IMR-90 (cell line): ENCODE data around the gene LRP5. TPM values are rescaled to one million over a fixed set of nuclear protein-coding genes. Genes with fewer than 3 reads are reported as not detected.

Source experiments
- ATAC-seq: fragments of 200-7000 bp; cut with Tn5 transposase; 2 replicates; pipeline ENCODE4 v1.9.1; 2020; ENCODE audit warnings: low read depth, mild to moderate bottlenecking, moderate library complexity
- BruUV-seq: library from RNA; stranded (reverse); fragments of 400-500 nt; replicated peaks from 2 replicates; lab custom pipeline; 2021; lab: Mats Ljungman, UMichigan
- CTCF ChIA-PET: fragments of 300-600 bp; formaldehyde crosslinking; extraction: SDS; loops from one replicate; lab custom pipeline; 2021; ENCODE audit warnings: antibody characterized with exemption; lab: Yijun Ruan, JAX
- POLR2A ChIA-PET: fragments of 300-600 bp; sonication (Branson Sonifier 250); formaldehyde crosslinking; loops from one replicate; lab custom pipeline; 2022; ENCODE audit warnings: antibody characterized with exemption; ENCODE audit not compliant: unreplicated experiment; lab: Charles Lee
- DNase-seq: peaks from one replicate; pipeline ENCODE4 v3.0.0; 2013
- H2AFZ ChIP-seq: replicated peaks from 2 replicates; pipeline ENCODE3; 2013; ENCODE audit warnings: low read length, mild to moderate bottlenecking; ENCODE audit not compliant: poor library complexity
- H2AK5ac ChIP-seq: 2 replicates; pipeline ENCODE4 v1.6.1; 2013; ENCODE audit warnings: low read depth, low read length, inconsistent platforms
- H2AK9ac ChIP-seq: replicated peaks from 2 replicates; pipeline ENCODE3; 2013; ENCODE audit warnings: mild to moderate bottlenecking, low read depth, low read length, moderate library complexity; ENCODE audit not compliant: poor library complexity
- H2BK120ac ChIP-seq: 2 replicates; pipeline ENCODE4 v1.6.1; 2013; ENCODE audit warnings: low read depth, low read length, inconsistent platforms
- H2BK15ac ChIP-seq: 3 replicates; pipeline ENCODE4 v1.6.1; 2013; ENCODE audit warnings: low read depth, low read length, inconsistent platforms
- H2BK20ac ChIP-seq: 2 replicates; pipeline ENCODE4 v1.6.1; 2013; ENCODE audit warnings: low read depth, mild to moderate bottlenecking, inconsistent platforms, low read length, moderate library complexity
- H2BK5ac ChIP-seq: 2 replicates; pipeline ENCODE4 v1.6.1; 2013; ENCODE audit warnings: mild to moderate bottlenecking, low read depth, low read length, inconsistent platforms; ENCODE audit not compliant: poor library complexity, severe bottlenecking
- H3K14ac ChIP-seq: replicated peaks from 2 replicates; pipeline ENCODE4 v1.6.1; 2013; ENCODE audit warnings: low read depth, low read length, inconsistent platforms
- H3K18ac ChIP-seq: 2 replicates; pipeline ENCODE4 v1.6.1; 2013; ENCODE audit warnings: low read depth, low read length, control low read depth
- H3K23ac ChIP-seq: 2 replicates; pipeline ENCODE4 v1.6.1; 2013; ENCODE audit warnings: low read depth, low read length, inconsistent platforms
- H3K27ac ChIP-seq: 2 replicates; pipeline ENCODE4 v1.5.1; 2013; ENCODE audit warnings: mild to moderate bottlenecking, control low read depth, low read length; ENCODE audit not compliant: insufficient read depth
- H3K27me3 ChIP-seq: 2 replicates; pipeline ENCODE4 v1.6.1; 2013; ENCODE audit warnings: low read length; ENCODE audit not compliant: control insufficient read depth, insufficient read depth
- H3K36me3 ChIP-seq: 2 replicates; pipeline ENCODE4 v1.6.1; 2013; ENCODE audit warnings: low read length, mixed read lengths; ENCODE audit not compliant: control insufficient read depth, insufficient read depth
- H3K4ac ChIP-seq: 2 replicates; pipeline ENCODE4 v1.6.1; 2013; ENCODE audit warnings: low read depth, low read length, inconsistent platforms
- H3K4me1 ChIP-seq: 2 replicates; pipeline ENCODE4 v1.6.1; 2013; ENCODE audit warnings: low read length, mixed read lengths; ENCODE audit not compliant: control insufficient read depth, insufficient read depth
- H3K4me2 ChIP-seq: 2 replicates; pipeline ENCODE4 v1.6.1; 2013; ENCODE audit warnings: low read depth, mild to moderate bottlenecking, control low read depth, low read length, moderate library complexity
- H3K4me3 ChIP-seq: 2 replicates; pipeline ENCODE4 v1.5.1; 2013; ENCODE audit warnings: low read depth, mild to moderate bottlenecking, control low read depth, low read length, moderate library complexity; ENCODE audit not compliant: insufficient read depth
- H3K56ac ChIP-seq: 2 replicates; pipeline ENCODE4 v1.6.1; 2013; ENCODE audit warnings: low read length, inconsistent platforms; ENCODE audit not compliant: insufficient read depth; ENCODE audit errors: extremely low read depth
- H3K79me1 ChIP-seq, 2 experiments: 2 replicates each; pipeline ENCODE4 v1.6.1; 2013; ENCODE audit warnings: low read length in 2 of 2, inconsistent platforms in 1 of 2, low read depth in 1 of 2
- H3K9ac ChIP-seq: 2 replicates; pipeline ENCODE4 v1.6.1; 2013; ENCODE audit warnings: low read depth, low read length, control low read depth
- H3K9me1 ChIP-seq: 2 replicates; pipeline ENCODE4 v1.6.1; 2013; ENCODE audit warnings: low read length, inconsistent platforms; ENCODE audit not compliant: insufficient read depth
- H3K9me3 ChIP-seq: 2 replicates; pipeline ENCODE4 v1.6.1; 2013; ENCODE audit warnings: low read length; ENCODE audit not compliant: control insufficient read depth, insufficient read depth
- H4K20me1 ChIP-seq: 2 replicates; pipeline ENCODE4 v1.6.1; 2013; ENCODE audit warnings: low read length, inconsistent platforms; ENCODE audit not compliant: insufficient read depth
- H4K5ac ChIP-seq: 2 replicates; pipeline ENCODE4 v1.6.1; 2013; ENCODE audit warnings: mild to moderate bottlenecking, low read depth, low read length, control low read depth
- H4K8ac ChIP-seq, 2 experiments: 2 replicates each; pipeline ENCODE4 v1.6.1; 2013; ENCODE audit warnings: low read depth in 2 of 2, low read length in 2 of 2, control low read depth in 1 of 2, inconsistent platforms in 1 of 2
- H4K91ac ChIP-seq: 2 replicates; pipeline ENCODE4 v1.6.1; 2013; ENCODE audit warnings: low read depth, low read length, inconsistent platforms; ENCODE audit not compliant: insufficient read depth
- FOS ChIP-seq: fragments of 150-350 bp; IDR thresholded peaks from 2 replicates; pipeline ENCODE4 v1.6.1; 2016; ENCODE audit warnings: low read depth, low read length
- MAZ ChIP-seq: IDR thresholded peaks from 2 replicates; pipeline ENCODE4 v1.6.1; 2012; ENCODE audit warnings: low read depth, mild to moderate bottlenecking, low read length, improper control_type of control experiment, moderate library complexity, borderline replicate concordance
- MXI1 ChIP-seq: IDR thresholded peaks from 2 replicates; pipeline ENCODE4 v1.6.1; 2012; ENCODE audit warnings: low read depth, mild to moderate bottlenecking, low read length, moderate library complexity, borderline replicate concordance
- NFE2L2 ChIP-seq: fragments of 150-350 bp; IDR thresholded peaks from 2 replicates; pipeline ENCODE4 v1.6.1; 2016; ENCODE audit warnings: low read depth, mild to moderate bottlenecking, low read length
- WGBS, 2 experiments: methylation state at CpG; one replicate each; pipeline versions ENCODE4 v1.1.5 to v1.1.7; 2013; ENCODE audit warnings: missing lambda C conversion rate in 2 of 2; ENCODE audit not compliant: insufficient read length in 1 of 2; ENCODE audit errors: extremely low coverage in 2 of 2; 5-methylcytosine and 5-hydroxymethylcytosine counted together
- dilution Hi-C: fragments of 300-500 bp; cut with HindIII; formaldehyde crosslinking; loops from one replicate; pipeline ENCODE4 v1.14.3; 2018; ENCODE audit warnings: low sequenced_read_pairs; ENCODE audit not compliant: unreplicated experiment
- in situ Hi-C: fragments of 300-500 bp; cut with MboI; formaldehyde crosslinking; loops from 3 replicates; pipeline ENCODE4 v1.14.3; 2019; ENCODE audit warnings: low sequenced_read_pairs, inconsistent platforms, mixed read lengths
- intact Hi-C: fragments of 100-400 bp; cut with micrococcal nuclease; formaldehyde crosslinking; loops from 2 replicates; pipeline ENCODE4 v1.10.0; 2022
- polyA plus RNA-seq, 3 experiments: library from polyadenylated mRNA; depleted of rRNA; stranded (reverse); fragments of >200 nt; gene quantifications; 2 replicates each; pipeline ENCODE4 v1.2.3, GENCODE V29; 2012; ENCODE audit warnings: low replicate concordance in 1 of 3
- total RNA-seq: library from RNA; depleted of rRNA; stranded (reverse); fragments of >200 nt; gene quantifications from 2 replicates; pipeline ENCODE4 v1.2.3, GENCODE V29; 2012
- TF ChIP-seq, protein P1 (sequence below): conservative IDR thresholded peaks from 2 replicates; pipeline ENCODE4 v1.5.1; 2012; ENCODE audit warnings: mild to moderate bottlenecking, low read depth, low read length, improper control_type of control experiment

The LRP5 gene
- total and polyA plus RNA-seq, 2 of the 4 experiments (the other 2 are of a cell fraction): 10.4 to 15.0 TPM

DNA sequence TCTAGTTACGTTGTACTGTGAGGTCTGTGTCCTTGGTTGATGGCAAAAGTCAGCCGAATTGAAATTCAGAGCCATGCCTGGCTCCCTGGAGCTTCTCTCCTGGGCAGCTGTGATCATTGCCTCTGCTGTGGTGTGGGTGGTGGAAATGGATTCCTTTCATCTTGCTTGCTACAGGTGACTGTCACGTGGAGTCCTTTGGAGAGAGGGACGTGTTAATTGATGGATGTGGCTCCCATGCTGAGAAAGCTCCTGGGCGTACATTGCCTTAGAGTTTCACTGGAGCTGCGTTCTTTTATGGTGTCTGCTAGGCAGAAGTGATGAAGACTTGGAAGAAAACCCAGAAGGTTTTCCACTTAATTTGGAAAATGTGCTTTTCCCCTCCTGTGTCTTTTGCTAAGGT, 106.3 kb downstream of the LRP5 start:
- Histone ChIP-seq H2BK15ac (no peak overlapping the region), H3K9me3 (no peaks in the 10 kb centered on the region), H4K20me1 (peaks cover 12% of the 10 kb centered on the region; the same call in 1 of the 2 replicates), H2AFZ (no peak overlapping the region), H3K9ac (no peak overlapping the region), H4K91ac (no peak overlapping the region), H3K14ac (no peak overlapping the region), H2BK5ac (no peak overlapping the region), H2BK120ac (no peak overlapping the region), H2AK9ac (no peak overlapping the region), H2AK5ac (no peak overlapping the region), H2BK20ac (no peak overlapping the region), H3K9me1 (peaks cover 11% of the 10 kb centered on the region; the same call in 1 of the 2 replicates), H3K27me3 (no peaks in the 10 kb centered on the region), H3K56ac (no peak overlapping the region), H4K8ac (no peak overlapping the region), H3K4me1 (no peaks in the 10 kb centered on the region), H3K36me3 (peaks cover 35% of the 10 kb centered on the region), H3K23ac (no peak overlapping the region), H3K4me3 (no peak overlapping the region), H3K4me2 (no peak overlapping the region), H4K5ac (no peak overlapping the region), H3K18ac (no peak overlapping the region), H3K79me1 (peaks cover 0 to 5% of the 10 kb centered on the region in 2 experiments; a peak in 1 of 4 replicates), H3K27ac (no peak overlapping the region), H3K4ac (no peak overlapping the region; the same call in 1 of the 2 replicates)
- dilution Hi-C loops: no loop called here
- no peak for DNase-seq
- intact Hi-C loops: no loop called here
- ChIA-PET CTCF (no interaction called here), POLR2A (no interaction called here)
- in situ Hi-C loops: no loop called here
- WGBS, 2 experiments: 45% methylated on average over 2 of the region's 6 CpGs; no CpG with 5 or more reads in 1 of the 2 experiments
- no peak for TF ChIP-seq MXI1
- TF ChIP-seq, protein P1, sequence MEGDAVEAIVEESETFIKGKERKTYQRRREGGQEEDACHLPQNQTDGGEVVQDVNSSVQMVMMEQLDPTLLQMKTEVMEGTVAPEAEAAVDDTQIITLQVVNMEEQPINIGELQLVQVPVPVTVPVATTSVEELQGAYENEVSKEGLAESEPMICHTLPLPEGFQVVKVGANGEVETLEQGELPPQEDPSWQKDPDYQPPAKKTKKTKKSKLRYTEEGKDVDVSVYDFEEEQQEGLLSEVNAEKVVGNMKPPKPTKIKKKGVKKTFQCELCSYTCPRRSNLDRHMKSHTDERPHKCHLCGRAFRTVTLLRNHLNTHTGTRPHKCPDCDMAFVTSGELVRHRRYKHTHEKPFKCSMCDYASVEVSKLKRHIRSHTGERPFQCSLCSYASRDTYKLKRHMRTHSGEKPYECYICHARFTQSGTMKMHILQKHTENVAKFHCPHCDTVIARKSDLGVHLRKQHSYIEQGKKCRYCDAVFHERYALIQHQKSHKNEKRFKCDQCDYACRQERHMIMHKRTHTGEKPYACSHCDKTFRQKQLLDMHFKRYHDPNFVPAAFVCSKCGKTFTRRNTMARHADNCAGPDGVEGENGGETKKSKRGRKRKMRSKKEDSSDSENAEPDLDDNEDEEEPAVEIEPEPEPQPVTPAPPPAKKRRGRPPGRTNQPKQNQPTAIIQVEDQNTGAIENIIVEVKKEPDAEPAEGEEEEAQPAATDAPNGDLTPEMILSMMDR: no peak
- TF ChIP-seq NFE2L2: no peak
- TF ChIP-seq FOS: no peak
- no peak for TF ChIP-seq MAZ
- BruUV-seq: no TSS peak
- no peak for ATAC-seq
